ENCODE results near the gene CGN.

DNA sequence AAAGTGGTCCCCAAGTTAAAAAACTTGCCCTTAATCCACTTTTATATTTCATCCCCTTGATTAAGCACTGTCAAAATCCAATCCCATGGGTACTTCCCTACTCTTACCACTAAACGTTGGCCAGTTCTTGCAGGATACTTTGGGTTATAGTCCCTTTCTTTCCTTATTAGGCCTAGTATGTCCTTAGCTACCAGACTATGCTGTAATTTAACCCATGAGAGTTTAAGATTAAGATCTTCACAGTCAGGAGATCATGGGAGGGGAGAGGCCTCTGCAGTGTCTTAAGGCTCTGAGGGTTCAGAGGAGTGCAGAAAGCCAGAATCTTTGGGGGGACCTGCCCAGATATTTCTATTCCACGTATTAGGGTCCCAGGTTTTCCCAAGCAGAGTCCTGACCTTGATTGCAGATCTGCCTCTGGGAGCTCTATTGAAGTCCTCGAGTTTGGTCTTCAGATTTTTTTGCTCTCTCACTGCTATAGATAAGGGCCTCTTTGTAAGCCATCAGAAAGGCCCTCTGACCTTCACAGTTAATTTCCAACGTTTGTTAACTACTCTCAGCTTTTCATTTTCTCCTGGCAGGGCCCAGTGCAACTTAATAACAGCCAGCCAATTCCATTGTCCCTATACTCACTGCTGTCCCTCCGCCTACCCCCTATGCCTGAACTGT, 9.0 kb upstream of the CGN start:
- TF ChIP-seq, protein P1, sequence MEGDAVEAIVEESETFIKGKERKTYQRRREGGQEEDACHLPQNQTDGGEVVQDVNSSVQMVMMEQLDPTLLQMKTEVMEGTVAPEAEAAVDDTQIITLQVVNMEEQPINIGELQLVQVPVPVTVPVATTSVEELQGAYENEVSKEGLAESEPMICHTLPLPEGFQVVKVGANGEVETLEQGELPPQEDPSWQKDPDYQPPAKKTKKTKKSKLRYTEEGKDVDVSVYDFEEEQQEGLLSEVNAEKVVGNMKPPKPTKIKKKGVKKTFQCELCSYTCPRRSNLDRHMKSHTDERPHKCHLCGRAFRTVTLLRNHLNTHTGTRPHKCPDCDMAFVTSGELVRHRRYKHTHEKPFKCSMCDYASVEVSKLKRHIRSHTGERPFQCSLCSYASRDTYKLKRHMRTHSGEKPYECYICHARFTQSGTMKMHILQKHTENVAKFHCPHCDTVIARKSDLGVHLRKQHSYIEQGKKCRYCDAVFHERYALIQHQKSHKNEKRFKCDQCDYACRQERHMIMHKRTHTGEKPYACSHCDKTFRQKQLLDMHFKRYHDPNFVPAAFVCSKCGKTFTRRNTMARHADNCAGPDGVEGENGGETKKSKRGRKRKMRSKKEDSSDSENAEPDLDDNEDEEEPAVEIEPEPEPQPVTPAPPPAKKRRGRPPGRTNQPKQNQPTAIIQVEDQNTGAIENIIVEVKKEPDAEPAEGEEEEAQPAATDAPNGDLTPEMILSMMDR (IDR thresholded peaks at IDR 0.05; ENCODE audit: borderline replicate concordance, extremely low read depth, low read length, poor library complexity, severe bottlenecking) = no peak
- TF ChIP-seq EZH2 (IDR thresholded peaks at IDR 0.05; ENCODE audit: borderline replicate concordance, low read depth, low read length, severe bottlenecking) = no peak
